Sigmoid colon (tissue), 4 donors: ENCODE results near the gene FUT9.

Source experiments
- CTCF ChIP-seq, 4 experiments: fragments of 450-650 bp in 3 of 4; fragments of 200-600 bp in 1 of 4; IDR thresholded peaks; one replicate each; pipeline ENCODE4 v1.5.1; 2016 to 2019; ENCODE audit warnings: antibody characterized with exemption in 4 of 4, mild to moderate bottlenecking in 3 of 4, moderate library complexity in 2 of 4
- EP300 ChIP-seq, 4 donors: sonication (generic); formaldehyde crosslinking; IDR thresholded peaks; one replicate each; pipeline ENCODE4 v1.6.1; 2017; ENCODE audit warnings: antibody characterized with exemption in 4 of 4

DNA sequence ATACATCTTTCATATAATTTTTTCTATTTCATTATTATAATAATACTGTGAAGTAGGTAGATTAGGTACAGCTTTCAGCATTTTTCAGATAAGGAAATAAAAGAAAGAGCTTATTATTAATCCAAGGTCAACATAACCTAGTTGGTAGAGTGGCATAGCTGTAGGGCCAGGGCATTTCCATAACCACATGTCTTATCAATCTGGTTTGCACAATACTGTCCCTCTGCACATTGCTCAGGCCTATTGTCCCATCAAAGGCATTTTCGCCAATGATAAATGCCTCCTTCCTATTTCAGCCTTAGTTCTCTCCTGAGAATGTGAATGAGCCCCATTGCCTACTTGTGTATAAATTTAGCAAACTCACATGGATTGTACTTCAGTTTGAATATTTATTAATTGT, 234.0 kb downstream of the FUT9 start:
- no peak for TF ChIP-seq CTCF (IDR thresholded peaks at IDR 0.05)
- no peak for TF ChIP-seq EP300 (IDR thresholded peaks at IDR 0.05)
